IMR-90 (cell line): Measurements from ENCODE around the gene CCDC146. TPM values are rescaled to one million over a fixed set of nuclear protein-coding genes. Genes with fewer than 3 reads are reported as not detected.
"Not testable (repeated sequence)": the region's sequence is repeated elsewhere in the genome, so short reads cannot be mapped to it uniquely, and the experiment has no call there.

Experiments
- ATAC-seq: fragments of 200-7000 bp; cut with Tn5 transposase; 2 replicates; pipeline ENCODE4 v1.9.1; 2020; ENCODE audit warnings: low read depth, mild to moderate bottlenecking, moderate library complexity
- BruUV-seq: library from RNA; stranded (reverse); fragments of 400-500 nt; replicated peaks from 2 replicates; lab custom pipeline; 2021; lab: Mats Ljungman, UMichigan
- CTCF ChIA-PET: fragments of 300-600 bp; formaldehyde crosslinking; extraction: SDS; loops from one replicate; lab custom pipeline; 2021; ENCODE audit warnings: antibody characterized with exemption; lab: Yijun Ruan, JAX
- POLR2A ChIA-PET: fragments of 300-600 bp; sonication (Branson Sonifier 250); formaldehyde crosslinking; loops from one replicate; lab custom pipeline; 2022; ENCODE audit warnings: antibody characterized with exemption; ENCODE audit not compliant: unreplicated experiment; lab: Charles Lee
- DNase-seq: peaks from one replicate; pipeline ENCODE4 v3.0.0; 2013
- H2AFZ ChIP-seq: replicated peaks from 2 replicates; pipeline ENCODE3; 2013; ENCODE audit warnings: low read length, mild to moderate bottlenecking; ENCODE audit not compliant: poor library complexity
- H2AK5ac ChIP-seq: 2 replicates; pipeline ENCODE4 v1.6.1; 2013; ENCODE audit warnings: low read depth, low read length, inconsistent platforms
- H2AK9ac ChIP-seq: replicated peaks from 2 replicates; pipeline ENCODE3; 2013; ENCODE audit warnings: mild to moderate bottlenecking, low read depth, low read length, moderate library complexity; ENCODE audit not compliant: poor library complexity
- H2BK120ac ChIP-seq: 2 replicates; pipeline ENCODE4 v1.6.1; 2013; ENCODE audit warnings: low read depth, low read length, inconsistent platforms
- H2BK15ac ChIP-seq: 3 replicates; pipeline ENCODE4 v1.6.1; 2013; ENCODE audit warnings: low read depth, low read length, inconsistent platforms
- H2BK20ac ChIP-seq: 2 replicates; pipeline ENCODE4 v1.6.1; 2013; ENCODE audit warnings: low read depth, mild to moderate bottlenecking, inconsistent platforms, low read length, moderate library complexity
- H2BK5ac ChIP-seq: 2 replicates; pipeline ENCODE4 v1.6.1; 2013; ENCODE audit warnings: mild to moderate bottlenecking, low read depth, low read length, inconsistent platforms; ENCODE audit not compliant: poor library complexity, severe bottlenecking
- H3K14ac ChIP-seq: replicated peaks from 2 replicates; pipeline ENCODE4 v1.6.1; 2013; ENCODE audit warnings: low read depth, low read length, inconsistent platforms
- H3K18ac ChIP-seq: 2 replicates; pipeline ENCODE4 v1.6.1; 2013; ENCODE audit warnings: low read depth, low read length, control low read depth
- H3K23ac ChIP-seq: 2 replicates; pipeline ENCODE4 v1.6.1; 2013; ENCODE audit warnings: low read depth, low read length, inconsistent platforms
- H3K27ac ChIP-seq: 2 replicates; pipeline ENCODE4 v1.5.1; 2013; ENCODE audit warnings: mild to moderate bottlenecking, control low read depth, low read length; ENCODE audit not compliant: insufficient read depth
- H3K27me3 ChIP-seq: 2 replicates; pipeline ENCODE4 v1.6.1; 2013; ENCODE audit warnings: low read length; ENCODE audit not compliant: control insufficient read depth, insufficient read depth
- H3K36me3 ChIP-seq: 2 replicates; pipeline ENCODE4 v1.6.1; 2013; ENCODE audit warnings: low read length, mixed read lengths; ENCODE audit not compliant: control insufficient read depth, insufficient read depth
- H3K4ac ChIP-seq: 2 replicates; pipeline ENCODE4 v1.6.1; 2013; ENCODE audit warnings: low read depth, low read length, inconsistent platforms
- H3K4me1 ChIP-seq: 2 replicates; pipeline ENCODE4 v1.6.1; 2013; ENCODE audit warnings: low read length, mixed read lengths; ENCODE audit not compliant: control insufficient read depth, insufficient read depth
- H3K4me2 ChIP-seq: 2 replicates; pipeline ENCODE4 v1.6.1; 2013; ENCODE audit warnings: low read depth, mild to moderate bottlenecking, control low read depth, low read length, moderate library complexity
- H3K4me3 ChIP-seq: 2 replicates; pipeline ENCODE4 v1.5.1; 2013; ENCODE audit warnings: low read depth, mild to moderate bottlenecking, control low read depth, low read length, moderate library complexity; ENCODE audit not compliant: insufficient read depth
- H3K56ac ChIP-seq: 2 replicates; pipeline ENCODE4 v1.6.1; 2013; ENCODE audit warnings: low read length, inconsistent platforms; ENCODE audit not compliant: insufficient read depth; ENCODE audit errors: extremely low read depth
- H3K79me1 ChIP-seq, 2 experiments: 2 replicates each; pipeline ENCODE4 v1.6.1; 2013; ENCODE audit warnings: low read length in 2 of 2, inconsistent platforms in 1 of 2, low read depth in 1 of 2
- H3K9ac ChIP-seq: 2 replicates; pipeline ENCODE4 v1.6.1; 2013; ENCODE audit warnings: low read depth, low read length, control low read depth
- H3K9me1 ChIP-seq: 2 replicates; pipeline ENCODE4 v1.6.1; 2013; ENCODE audit warnings: low read length, inconsistent platforms; ENCODE audit not compliant: insufficient read depth
- H3K9me3 ChIP-seq: 2 replicates; pipeline ENCODE4 v1.6.1; 2013; ENCODE audit warnings: low read length; ENCODE audit not compliant: control insufficient read depth, insufficient read depth
- H4K20me1 ChIP-seq: 2 replicates; pipeline ENCODE4 v1.6.1; 2013; ENCODE audit warnings: low read length, inconsistent platforms; ENCODE audit not compliant: insufficient read depth
- H4K5ac ChIP-seq: 2 replicates; pipeline ENCODE4 v1.6.1; 2013; ENCODE audit warnings: mild to moderate bottlenecking, low read depth, low read length, control low read depth
- H4K8ac ChIP-seq, 2 experiments: 2 replicates each; pipeline ENCODE4 v1.6.1; 2013; ENCODE audit warnings: low read depth in 2 of 2, low read length in 2 of 2, control low read depth in 1 of 2, inconsistent platforms in 1 of 2
- H4K91ac ChIP-seq: 2 replicates; pipeline ENCODE4 v1.6.1; 2013; ENCODE audit warnings: low read depth, low read length, inconsistent platforms; ENCODE audit not compliant: insufficient read depth
- RAD21 ChIP-seq: IDR thresholded peaks from 2 replicates; pipeline ENCODE4 v1.6.1; 2012; ENCODE audit warnings: low read length, improper control_type of control experiment
- SMC3 ChIP-seq: fragments of 150-350 bp; IDR thresholded peaks from 2 replicates; pipeline ENCODE4 v1.6.1; 2016; ENCODE audit warnings: low read depth, mild to moderate bottlenecking, antibody characterized with exemption, low read length, moderate library complexity
- WGBS, 2 experiments: methylation state at CpG; one replicate each; pipeline versions ENCODE4 v1.1.5 to v1.1.7; 2013; ENCODE audit warnings: missing lambda C conversion rate in 2 of 2; ENCODE audit not compliant: insufficient read length in 1 of 2; ENCODE audit errors: extremely low coverage in 2 of 2; 5-methylcytosine and 5-hydroxymethylcytosine counted together
- dilution Hi-C: fragments of 300-500 bp; cut with HindIII; formaldehyde crosslinking; loops from one replicate; pipeline ENCODE4 v1.14.3; 2018; ENCODE audit warnings: low sequenced_read_pairs; ENCODE audit not compliant: unreplicated experiment
- in situ Hi-C: fragments of 300-500 bp; cut with MboI; formaldehyde crosslinking; loops from 3 replicates; pipeline ENCODE4 v1.14.3; 2019; ENCODE audit warnings: low sequenced_read_pairs, inconsistent platforms, mixed read lengths
- intact Hi-C: fragments of 100-400 bp; cut with micrococcal nuclease; formaldehyde crosslinking; loops from 2 replicates; pipeline ENCODE4 v1.10.0; 2022
- polyA plus RNA-seq, 3 experiments: library from polyadenylated mRNA; depleted of rRNA; stranded (reverse); fragments of >200 nt; gene quantifications; 2 replicates each; pipeline ENCODE4 v1.2.3, GENCODE V29; 2012; ENCODE audit warnings: low replicate concordance in 1 of 3
- total RNA-seq: library from RNA; depleted of rRNA; stranded (reverse); fragments of >200 nt; gene quantifications from 2 replicates; pipeline ENCODE4 v1.2.3, GENCODE V29; 2012
- TF ChIP-seq, protein P1 (sequence below): conservative IDR thresholded peaks from 2 replicates; pipeline ENCODE4 v1.5.1; 2012; ENCODE audit warnings: mild to moderate bottlenecking, low read depth, low read length, improper control_type of control experiment

CCDC146 gene
- total and polyA plus RNA-seq, 2 of the 4 experiments (the other 2 are of a cell fraction): 0.54 to 1.7 TPM

DNA sequence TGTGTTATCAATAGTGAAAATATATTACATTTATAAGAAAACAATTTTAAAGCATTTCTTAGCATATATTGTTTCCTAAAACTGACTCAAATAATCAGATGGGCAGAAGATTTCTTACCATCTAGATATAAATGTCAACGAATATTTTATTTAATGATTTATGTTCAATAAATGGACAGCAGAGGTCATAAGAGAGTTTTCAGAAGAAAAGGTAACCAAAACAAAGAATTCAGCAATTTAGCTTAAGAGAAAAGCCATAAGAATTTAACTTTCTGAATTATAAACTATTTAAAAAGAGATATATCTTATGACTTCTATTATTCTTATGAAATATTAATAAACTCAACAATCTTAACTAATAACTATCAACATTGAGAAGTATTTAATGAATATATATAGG lies 3.1 kb downstream of the CCDC146 start:
- ATAC-seq, H3K27ac ChIP-seq, H3K18ac ChIP-seq, H3K4me2 ChIP-seq, intact Hi-C loops, H2AFZ ChIP-seq, H2BK5ac ChIP-seq, H3K56ac ChIP-seq, POLR2A ChIA-PET, H2BK120ac ChIP-seq, H2AK5ac ChIP-seq, DNase-seq, H4K5ac ChIP-seq, H2AK9ac ChIP-seq, H3K9ac ChIP-seq, H3K4me1 ChIP-seq, H3K9me1 ChIP-seq, H3K14ac ChIP-seq, dilution Hi-C loops, H4K8ac ChIP-seq, H3K23ac ChIP-seq, H3K9me3 ChIP-seq, H2BK20ac ChIP-seq, H3K4ac ChIP-seq, BruUV-seq, H3K79me1 ChIP-seq, H3K36me3 ChIP-seq, H2BK15ac ChIP-seq, H3K27me3 ChIP-seq, H3K4me3 ChIP-seq, H4K91ac ChIP-seq, H4K20me1 ChIP-seq: not testable (repeated sequence)
- TF ChIP-seq, protein P1, sequence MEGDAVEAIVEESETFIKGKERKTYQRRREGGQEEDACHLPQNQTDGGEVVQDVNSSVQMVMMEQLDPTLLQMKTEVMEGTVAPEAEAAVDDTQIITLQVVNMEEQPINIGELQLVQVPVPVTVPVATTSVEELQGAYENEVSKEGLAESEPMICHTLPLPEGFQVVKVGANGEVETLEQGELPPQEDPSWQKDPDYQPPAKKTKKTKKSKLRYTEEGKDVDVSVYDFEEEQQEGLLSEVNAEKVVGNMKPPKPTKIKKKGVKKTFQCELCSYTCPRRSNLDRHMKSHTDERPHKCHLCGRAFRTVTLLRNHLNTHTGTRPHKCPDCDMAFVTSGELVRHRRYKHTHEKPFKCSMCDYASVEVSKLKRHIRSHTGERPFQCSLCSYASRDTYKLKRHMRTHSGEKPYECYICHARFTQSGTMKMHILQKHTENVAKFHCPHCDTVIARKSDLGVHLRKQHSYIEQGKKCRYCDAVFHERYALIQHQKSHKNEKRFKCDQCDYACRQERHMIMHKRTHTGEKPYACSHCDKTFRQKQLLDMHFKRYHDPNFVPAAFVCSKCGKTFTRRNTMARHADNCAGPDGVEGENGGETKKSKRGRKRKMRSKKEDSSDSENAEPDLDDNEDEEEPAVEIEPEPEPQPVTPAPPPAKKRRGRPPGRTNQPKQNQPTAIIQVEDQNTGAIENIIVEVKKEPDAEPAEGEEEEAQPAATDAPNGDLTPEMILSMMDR: peak; percentile 25; the same call in 1 of the 2 replicates
- peak; percentile 49; the same call in 1 of the 2 replicates for TF ChIP-seq SMC3
- TF ChIP-seq RAD21: peak; percentile 36
- CTCF ChIA-PET: interaction anchor here (0.6 kb wide), 1 partner anchor 122 kb away, joined by 3 read pairs; no protein-coding TSS in a partner anchor
- WGBS, 2 experiments: no CpG with 5 or more reads among the region's 1 CpG
- in situ Hi-C loops: loop anchor here (10.0 kb wide), 1 partner anchor 119 kb away; no protein-coding TSS in a partner anchor

GRCh38 chr7:77127009-77127408 lies 4.6 kb downstream of the CCDC146 start:
- H3K4me3 ChIP-seq, H3K27me3 ChIP-seq, H3K9ac ChIP-seq, H4K5ac ChIP-seq, H2AK5ac ChIP-seq, H2AK9ac ChIP-seq, H3K36me3 ChIP-seq, H2BK20ac ChIP-seq, H3K4me2 ChIP-seq, dilution Hi-C loops, H2BK120ac ChIP-seq, H2BK15ac ChIP-seq, H4K8ac ChIP-seq, H3K27ac ChIP-seq, H4K91ac ChIP-seq, H3K23ac ChIP-seq, intact Hi-C loops, DNase-seq, H3K56ac ChIP-seq, H4K20me1 ChIP-seq, H3K79me1 ChIP-seq, H3K4me1 ChIP-seq, CTCF ChIA-PET, H2BK5ac ChIP-seq, BruUV-seq, H3K9me1 ChIP-seq, H2AFZ ChIP-seq, H3K4ac ChIP-seq, H3K9me3 ChIP-seq, POLR2A ChIA-PET, ATAC-seq, H3K18ac ChIP-seq, H3K14ac ChIP-seq: not testable (repeated sequence)
- WGBS, 2 experiments: no CpG with 5 or more reads among the region's 9 CpGs
- in situ Hi-C loops: loop anchor here (10.0 kb wide), 1 partner anchor 118 kb away; no protein-coding TSS in a partner anchor
